ENCODE measurements around the gene GUCY1B1. TPM values are rescaled to one million over a fixed set of nuclear protein-coding genes. Genes with fewer than 3 reads are reported as not detected.

The GUCY1B1 gene
- total and polyA plus RNA-seq, 8 donors, result 3.9 to 18.1 (median 5.4) TPM

- intact Hi-C loops (cut with DNase I), result no loop called here
Measured at GRCh38 chr4:155800685-155801343, 42.0 kb downstream of the GUCY1B1 start.

GRCh38 chr4:155802190-155802959, 43.6 kb downstream of the GUCY1B1 start:
- intact Hi-C loops (cut with DNase I), result no loop called here

More at GRCh38 chr4:155800685-155801343, 42.0 kb downstream of the GUCY1B1 start:
- WGBS, 2 donors, result 72 to 74% methylated on average over 7 of the region's 7 CpGs
- ATAC-seq (no peak), DNase-seq (no peak), FAIRE-seq (no peak)
- Histone ChIP-seq H3K27ac (no peak overlapping the region), H3K4me1 (no peaks in the 10 kb centered on the region), H3K27me3 (no peaks in the 10 kb centered on the region), H3K4me3 (no peak overlapping the region), H3K9me3 (no peaks in the 10 kb centered on the region), H3K36me3 (peaks cover 0 to 6% (median 0%) of the 10 kb centered on the region in 3 donors)
- TF ChIP-seq CTCF (IDR thresholded peaks at IDR 0.05), result no peak

GRCh38 chr4:155805016-155805415, 46.2 kb downstream of the GUCY1B1 start:
- H3K4me1 ChIP-seq, result no peaks in the 10 kb centered on the region
- no peak for ATAC-seq
- H3K4me3 ChIP-seq, result no peak overlapping the region
- intact Hi-C loops (cut with DNase I), result loop anchor here in 1 of 3 donors (5.0 kb wide), 1 partner anchor 147 kb away; the partner anchor contains the start of gene CTSO
- DNase-seq, result no peak
- no peak for TF ChIP-seq CTCF (IDR thresholded peaks at IDR 0.05)
- H3K27ac ChIP-seq, result no peak overlapping the region
- H3K36me3 ChIP-seq, result peaks cover 0 to 1% (median 0%) of the 10 kb centered on the region in 3 donors
- H3K9me3 ChIP-seq, result no peaks in the 10 kb centered on the region
- H3K27me3 ChIP-seq, result no peaks in the 10 kb centered on the region
- no peak for FAIRE-seq
- WGBS, 2 donors, result 86 to 90% methylated on average over 1 of the region's 1 CpG

More at GRCh38 chr4:155802190-155802959, 43.6 kb downstream of the GUCY1B1 start:
- H3K9me3 ChIP-seq, result no peaks in the 10 kb centered on the region
- no peak overlapping the region for H3K27ac ChIP-seq
- no peak for TF ChIP-seq CTCF (IDR thresholded peaks at IDR 0.05)
- H3K36me3 ChIP-seq, result peaks cover 0 to 6% (median 0%) of the 10 kb centered on the region in 3 donors
- ATAC-seq (no peak), DNase-seq (no peak), FAIRE-seq (no peak)
- no peaks in the 10 kb centered on the region for H3K27me3 ChIP-seq
- WGBS, 2 donors, result 74 to 80% methylated on average over 9 of the region's 9 CpGs
- H3K4me1 ChIP-seq, result no peaks in the 10 kb centered on the region
- H3K4me3 ChIP-seq, result no peak overlapping the region

GRCh38 chr4:155807021-155807420, 48.2 kb downstream of the GUCY1B1 start:
- 14 to 26% methylated on average over 1 of the region's 1 CpG for WGBS, 2 donors
- Histone ChIP-seq H3K36me3 (no peaks in the 10 kb centered on the region), H3K4me3 (no peak overlapping the region), H3K27ac (no peak overlapping the region), H3K4me1 (no peaks in the 10 kb centered on the region), H3K9me3 (no peaks in the 10 kb centered on the region), H3K27me3 (no peaks in the 10 kb centered on the region)
- DNase-seq, result no peak
- TF ChIP-seq CTCF (IDR thresholded peaks at IDR 0.05), result no peak
- FAIRE-seq, result no peak
- intact Hi-C loops (cut with DNase I), result loop anchor here in 1 of 3 donors (5.0 kb wide), 1 partner anchor 145 kb away; the partner anchor contains the start of gene CTSO
- ATAC-seq, result peak in 1 of 4 donors; percentile 50

Data from pancreas (tissue), 10 donors.